HL-60 (cell line): ENCODE results near the gene SDK1.

Experiments used
- POLR2AphosphoS5 ChIP-seq: IDR thresholded peaks from 2 replicates; pipeline ENCODE4 v1.6.1; 2012; ENCODE audit warnings: low read depth
- TF ChIP-seq, protein P1 (sequence below): IDR thresholded peaks from one replicate; pipeline ENCODE4 v1.5.1; 2011; ENCODE audit warnings: low read length, control low read depth, inconsistent platforms; ENCODE audit not compliant: insufficient read depth
- TF ChIP-seq, protein P2 (sequence below): IDR thresholded peaks from 2 replicates; pipeline ENCODE4 v1.6.1; 2012; ENCODE audit warnings: low read depth; ENCODE audit not compliant: insufficient replicate concordance

DNA sequence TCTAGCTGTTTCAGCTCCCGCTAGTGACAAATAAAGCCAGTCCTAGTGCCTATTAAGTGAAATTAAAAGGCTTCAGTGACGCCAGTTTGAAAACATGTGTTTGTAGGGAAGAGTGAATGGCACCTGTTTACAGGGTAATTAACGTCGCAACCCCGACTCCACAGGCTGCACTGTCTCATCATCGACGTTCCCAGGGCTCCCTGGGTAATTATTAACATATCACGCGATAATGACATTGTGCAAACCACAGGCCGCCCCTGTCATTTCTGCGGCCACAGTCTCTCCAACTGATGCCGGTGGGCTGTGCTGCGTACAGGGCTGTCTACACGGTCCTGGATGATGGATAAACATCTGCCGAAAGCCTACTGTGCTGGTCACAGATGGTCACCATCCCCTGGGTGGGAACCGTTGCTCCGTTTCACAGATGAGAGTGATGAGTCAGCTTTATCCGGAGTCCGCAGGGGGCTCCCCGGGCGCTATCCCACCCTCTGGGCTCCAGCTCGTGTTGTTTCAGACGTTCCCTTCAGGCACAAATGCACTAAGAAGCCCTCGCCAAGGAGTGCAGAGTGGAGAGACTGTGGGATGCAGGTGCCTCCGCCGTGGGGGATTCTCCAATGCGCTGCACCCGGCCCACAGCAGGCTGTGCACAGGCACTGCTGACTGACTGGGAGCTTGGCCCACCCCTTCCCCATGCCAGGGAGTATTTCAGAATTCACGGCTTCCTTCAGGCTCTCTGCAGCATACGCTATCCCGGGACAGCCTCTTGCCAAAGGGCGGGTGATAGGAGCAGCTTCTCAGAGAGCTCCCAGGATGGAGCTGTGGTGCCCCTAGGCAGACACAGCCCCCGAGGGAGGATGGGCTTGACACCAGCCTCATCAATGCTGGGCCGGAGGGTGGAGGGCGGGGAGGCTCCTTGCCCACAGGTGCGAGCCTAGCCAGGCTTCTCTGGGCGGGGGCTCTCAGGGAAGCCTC lies 889.2 kb downstream of the SDK1 start:
- TF ChIP-seq, protein P1, sequence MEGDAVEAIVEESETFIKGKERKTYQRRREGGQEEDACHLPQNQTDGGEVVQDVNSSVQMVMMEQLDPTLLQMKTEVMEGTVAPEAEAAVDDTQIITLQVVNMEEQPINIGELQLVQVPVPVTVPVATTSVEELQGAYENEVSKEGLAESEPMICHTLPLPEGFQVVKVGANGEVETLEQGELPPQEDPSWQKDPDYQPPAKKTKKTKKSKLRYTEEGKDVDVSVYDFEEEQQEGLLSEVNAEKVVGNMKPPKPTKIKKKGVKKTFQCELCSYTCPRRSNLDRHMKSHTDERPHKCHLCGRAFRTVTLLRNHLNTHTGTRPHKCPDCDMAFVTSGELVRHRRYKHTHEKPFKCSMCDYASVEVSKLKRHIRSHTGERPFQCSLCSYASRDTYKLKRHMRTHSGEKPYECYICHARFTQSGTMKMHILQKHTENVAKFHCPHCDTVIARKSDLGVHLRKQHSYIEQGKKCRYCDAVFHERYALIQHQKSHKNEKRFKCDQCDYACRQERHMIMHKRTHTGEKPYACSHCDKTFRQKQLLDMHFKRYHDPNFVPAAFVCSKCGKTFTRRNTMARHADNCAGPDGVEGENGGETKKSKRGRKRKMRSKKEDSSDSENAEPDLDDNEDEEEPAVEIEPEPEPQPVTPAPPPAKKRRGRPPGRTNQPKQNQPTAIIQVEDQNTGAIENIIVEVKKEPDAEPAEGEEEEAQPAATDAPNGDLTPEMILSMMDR, result no peak
- TF ChIP-seq, protein P2, sequence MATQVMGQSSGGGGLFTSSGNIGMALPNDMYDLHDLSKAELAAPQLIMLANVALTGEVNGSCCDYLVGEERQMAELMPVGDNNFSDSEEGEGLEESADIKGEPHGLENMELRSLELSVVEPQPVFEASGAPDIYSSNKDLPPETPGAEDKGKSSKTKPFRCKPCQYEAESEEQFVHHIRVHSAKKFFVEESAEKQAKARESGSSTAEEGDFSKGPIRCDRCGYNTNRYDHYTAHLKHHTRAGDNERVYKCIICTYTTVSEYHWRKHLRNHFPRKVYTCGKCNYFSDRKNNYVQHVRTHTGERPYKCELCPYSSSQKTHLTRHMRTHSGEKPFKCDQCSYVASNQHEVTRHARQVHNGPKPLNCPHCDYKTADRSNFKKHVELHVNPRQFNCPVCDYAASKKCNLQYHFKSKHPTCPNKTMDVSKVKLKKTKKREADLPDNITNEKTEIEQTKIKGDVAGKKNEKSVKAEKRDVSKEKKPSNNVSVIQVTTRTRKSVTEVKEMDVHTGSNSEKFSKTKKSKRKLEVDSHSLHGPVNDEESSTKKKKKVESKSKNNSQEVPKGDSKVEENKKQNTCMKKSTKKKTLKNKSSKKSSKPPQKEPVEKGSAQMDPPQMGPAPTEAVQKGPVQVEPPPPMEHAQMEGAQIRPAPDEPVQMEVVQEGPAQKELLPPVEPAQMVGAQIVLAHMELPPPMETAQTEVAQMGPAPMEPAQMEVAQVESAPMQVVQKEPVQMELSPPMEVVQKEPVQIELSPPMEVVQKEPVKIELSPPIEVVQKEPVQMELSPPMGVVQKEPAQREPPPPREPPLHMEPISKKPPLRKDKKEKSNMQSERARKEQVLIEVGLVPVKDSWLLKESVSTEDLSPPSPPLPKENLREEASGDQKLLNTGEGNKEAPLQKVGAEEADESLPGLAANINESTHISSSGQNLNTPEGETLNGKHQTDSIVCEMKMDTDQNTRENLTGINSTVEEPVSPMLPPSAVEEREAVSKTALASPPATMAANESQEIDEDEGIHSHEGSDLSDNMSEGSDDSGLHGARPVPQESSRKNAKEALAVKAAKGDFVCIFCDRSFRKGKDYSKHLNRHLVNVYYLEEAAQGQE, result no peak
- no peak for TF ChIP-seq POLR2AphosphoS5
